Right hindlimb (tissue), 1 donor: Measurements from ENCODE around the gene ALG5.

Source experiments
- DNase-seq: peaks from one replicate; pipeline ENCODE4 v3.0.0-alpha.2; 2018

The ALG5 gene

GRCh38 chr13:36975172-36975571, 24.0 kb downstream of the ALG5 start:
- DNase-seq: no peak

GRCh38 chr13:36973621-36974295, 25.4 kb downstream of the ALG5 start:
- DNase-seq: no peak

- no peak for DNase-seq
Observed at GRCh38 chr13:36973009-36973408, 26.1 kb downstream of the ALG5 start.

- DNase-seq: no peak
Observed at GRCh38 chr13:36966404-36966803, 32.7 kb downstream of the ALG5 start.

- no peak for DNase-seq
Observed at GRCh38 chr13:36965767-36966166, 33.4 kb downstream of the ALG5 start.

- no peak for DNase-seq
Observed at GRCh38 chr13:36959456-36960116, 39.6 kb downstream of the ALG5 start.

- DNase-seq: no peak
Observed at GRCh38 chr13:36954542-36954941, 44.6 kb downstream of the ALG5 start.

GRCh38 chr13:36950920-36951319, 48.2 kb downstream of the ALG5 start:
- no peak for DNase-seq

GRCh38 chr13:36950330-36950729, 48.8 kb downstream of the ALG5 start:
- DNase-seq: no peak

GRCh38 chr13:36945078-36945477, 54.1 kb downstream of the ALG5 start:
- DNase-seq: no peak

- DNase-seq: no peak
Observed at GRCh38 chr13:36925603-36926002, 73.5 kb downstream of the ALG5 start.

- no peak for DNase-seq
Observed at GRCh38 chr13:36924001-36924400, 75.1 kb downstream of the ALG5 start.

GRCh38 chr13:36921631-36922301, 77.4 kb downstream of the ALG5 start:
- peak; percentile 33 for DNase-seq

- no peak for DNase-seq
Observed at GRCh38 chr13:36920616-36921185, 78.4 kb downstream of the ALG5 start.

GRCh38 chr13:36919833-36920615, 79.1 kb downstream of the ALG5 start, which contains the start of gene SMAD9:
Gene SMAD9, minus strand, starts transcription at chr13:36920238. Its CDS starts 40,549 bp downstream, at chr13:36879689.
- peak; percentile 90 for DNase-seq

- peak; percentile 84 for DNase-seq
Observed at GRCh38 chr13:36919171-36919832, 79.8 kb downstream of the ALG5 start.

GRCh38 chr13:36918246-36919131, 80.7 kb downstream of the ALG5 start:
- DNase-seq: peak; percentile 51

- DNase-seq: no peak
Observed at GRCh38 chr13:36917311-36917710, 81.8 kb downstream of the ALG5 start.

- DNase-seq: no peak
Observed at GRCh38 chr13:36915896-36916640, 83.1 kb downstream of the ALG5 start.

- no peak for DNase-seq
Observed at GRCh38 chr13:36915106-36915505, 84.0 kb downstream of the ALG5 start.
